Erythroblast (primary cell): ENCODE measurements around the gene TYK2.

Experiments used
- DNase-seq, 2 experiments: peaks; one replicate each; lab custom pipeline; 2025; lab: John Stamatoyannopoulos, UW
- GATA1 ChIP-seq: IDR thresholded peaks from 2 replicates; pipeline ENCODE4 v1.6.1; 2011; ENCODE audit warnings: low read depth, mild to moderate bottlenecking, control low read depth, low read length, moderate library complexity
- POLR2A ChIP-seq: IDR thresholded peaks from 2 replicates; pipeline ENCODE4 v1.6.1; 2011; ENCODE audit warnings: mild to moderate bottlenecking, low read length

The TYK2 gene

DNA sequence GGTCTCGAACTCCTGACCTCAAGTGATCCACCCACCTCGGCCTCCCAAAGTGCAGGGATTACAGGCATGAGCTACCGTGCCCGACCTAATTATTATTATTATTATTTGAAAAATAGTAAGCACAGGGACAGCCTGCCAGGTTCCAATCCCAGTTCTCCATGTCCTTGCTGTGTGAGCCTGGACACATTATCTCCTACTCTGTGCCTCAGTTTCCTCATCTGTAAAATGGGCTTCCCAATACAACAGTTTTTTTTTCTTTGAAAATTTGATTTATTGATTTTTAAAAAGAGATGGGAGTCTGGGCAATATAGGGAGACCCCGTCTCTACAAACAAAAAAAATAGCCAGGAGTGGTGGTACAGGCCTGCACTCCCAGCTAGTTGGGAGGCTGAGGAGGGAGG is 74.0 kb downstream of the TYK2 start:
- TF ChIP-seq POLR2A (no peak), GATA1 (no peak)
- no peak for DNase-seq

DNA sequence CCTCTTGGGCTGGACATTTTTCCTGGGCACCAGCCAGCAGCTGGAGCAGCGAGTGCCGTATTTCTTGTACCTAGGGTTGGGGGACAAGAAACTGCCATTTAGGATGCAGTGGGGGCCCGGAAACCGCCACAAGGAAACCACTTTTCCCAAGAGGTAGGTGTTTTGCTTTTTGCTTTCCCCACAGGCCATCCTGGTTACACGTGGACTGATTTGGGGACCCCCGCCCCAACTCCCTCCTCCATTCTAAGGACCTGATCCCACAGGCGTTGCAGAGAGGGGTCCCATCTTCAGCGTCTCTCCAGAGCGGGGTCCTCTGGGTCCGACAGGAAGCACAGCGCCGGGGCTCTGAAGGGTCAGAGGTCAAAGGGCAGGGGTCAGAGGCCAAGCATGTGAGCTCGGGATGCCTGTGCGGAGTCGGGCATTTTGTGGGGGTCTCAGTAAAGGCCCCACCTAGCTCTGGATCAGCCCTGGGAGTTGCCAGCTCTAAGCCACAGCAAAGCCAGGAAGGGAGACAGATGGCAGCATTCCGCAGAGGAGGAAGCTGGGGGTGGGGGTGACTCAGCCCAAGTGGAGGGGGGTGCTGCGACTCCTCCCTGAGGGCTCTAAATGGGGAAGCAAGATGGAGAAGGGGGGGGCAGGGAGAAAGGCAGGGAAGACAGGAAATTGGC is 75.1 kb downstream of the TYK2 start:
- DNase-seq, result no peak
- TF ChIP-seq POLR2A (no peak), GATA1 (no peak)
